Esophagus squamous epithelium (tissue), 5 donors: Measurements from ENCODE around the gene OR10AD1. TPM values are rescaled to one million over a fixed set of nuclear protein-coding genes. Genes with fewer than 3 reads are reported as not detected.
"Not testable (repeated sequence)": the region's sequence is repeated elsewhere in the genome, so short reads cannot be mapped to it uniquely, and the experiment has no call there.

Experiments used
- DNase-seq: peaks from one replicate; lab custom pipeline; 2025; lab: John Stamatoyannopoulos, UW
- H3K27ac ChIP-seq, 4 donors: fragments of 200-600 bp; sonication (generic); one replicate each; pipeline ENCODE4 v1.5.1; 2016 to 2019; ENCODE audit warnings: mild to moderate bottlenecking in 1 of 4
- H3K27me3 ChIP-seq, 4 donors: fragments of 200-600 bp; sonication (generic); 1 replicate in 3 of 4; 2 replicates in 1 of 4; pipeline versions ENCODE4 v1.5.1 to v1.6.0; 2017 to 2021; ENCODE audit warnings: antibody characterized with exemption in 1 of 4
- H3K36me3 ChIP-seq, 3 donors: fragments of 200-600 bp; sonication (generic); one replicate each; pipeline ENCODE4 v1.5.1; 2016 to 2019
- H3K4me1 ChIP-seq, 3 donors: fragments of 200-600 bp; sonication (generic); one replicate each; pipeline ENCODE4 v1.5.1; 2017 to 2019
- H3K4me3 ChIP-seq, 4 donors: fragments of 200-600 bp; sonication (generic); 1 replicate in 3 of 4; 2 replicates in 1 of 4; pipeline ENCODE4 v1.5.1; 2016 to 2019; ENCODE audit warnings: mild to moderate bottlenecking in 2 of 4, moderate library complexity in 1 of 4
- H3K9me3 ChIP-seq, 3 donors: fragments of 200-600 bp; sonication (generic); one replicate each; pipeline ENCODE4 v1.5.1; 2016 to 2019
- POLR2A ChIP-seq, 4 donors: fragments of 450-650 bp; IDR thresholded peaks; one replicate each; pipeline ENCODE4 v1.6.1; 2017; ENCODE audit warnings: antibody characterized with exemption in 4 of 4, mild to moderate bottlenecking in 4 of 4, moderate library complexity in 3 of 4
- WGBS, 2 donors: methylation state at CpG; one replicate each; pipeline ENCODE4 v1.1.5; 2018; 5-methylcytosine and 5-hydroxymethylcytosine counted together
- intact Hi-C: fragments of 100-400 bp; cut with DNase I; formaldehyde crosslinking; loops from one replicate; pipeline ENCODE4 v1.15.0; 2022
- total RNA-seq, 4 donors: library from RNA; depleted of rRNA; stranded (reverse); fragments of >200 nt; gene quantifications; one replicate each; pipeline ENCODE4 v1.1.0, GENCODE V29; 2016
- TF ChIP-seq, protein P1 (sequence below), 6 experiments: fragments of 450-650 bp in 4 of 6; fragments of 200-600 bp in 2 of 6; sonication (generic) in 2 of 6; IDR thresholded peaks; one replicate each; pipeline ENCODE4 v1.5.1; 2016 to 2019; ENCODE audit warnings: antibody characterized with exemption in 6 of 6, mild to moderate bottlenecking in 4 of 6, moderate library complexity in 4 of 6
- donor health status: DM: yes; HTN: yes; CAD: no.

The OR10AD1 gene, protein sequence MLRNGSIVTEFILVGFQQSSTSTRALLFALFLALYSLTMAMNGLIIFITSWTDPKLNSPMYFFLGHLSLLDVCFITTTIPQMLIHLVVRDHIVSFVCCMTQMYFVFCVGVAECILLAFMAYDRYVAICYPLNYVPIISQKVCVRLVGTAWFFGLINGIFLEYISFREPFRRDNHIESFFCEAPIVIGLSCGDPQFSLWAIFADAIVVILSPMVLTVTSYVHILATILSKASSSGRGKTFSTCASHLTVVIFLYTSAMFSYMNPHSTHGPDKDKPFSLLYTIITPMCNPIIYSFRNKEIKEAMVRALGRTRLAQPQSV
- not detected for total RNA-seq

DNA sequence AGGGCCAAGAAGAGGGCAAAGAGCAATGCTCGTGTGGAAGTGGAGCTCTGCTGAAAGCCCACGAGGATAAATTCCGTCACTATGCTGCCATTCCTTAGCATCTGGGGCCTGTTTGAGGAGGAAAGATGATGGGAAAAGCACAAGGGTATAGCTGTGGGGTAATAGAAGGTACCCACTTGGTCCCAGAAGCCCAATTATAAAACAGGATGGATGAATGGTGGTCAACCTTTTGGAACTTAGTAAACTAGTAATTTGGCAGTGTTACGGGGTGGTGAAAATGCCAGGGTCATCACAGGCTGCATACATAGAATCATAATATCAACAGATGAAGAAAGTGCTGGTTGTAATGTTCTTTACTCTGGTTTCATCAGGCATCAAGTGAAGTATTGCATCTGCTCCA lies at the start of gene OR10AD1:
Gene OR10AD1 (minus strand): TSS at position 101 of the 400 bp plus-strand sequence. CDS start 0 bp downstream, at position 101.
- H3K27me3 ChIP-seq: no peaks in the 10 kb centered on the region
- DNase-seq: no peak
- H3K36me3 ChIP-seq: peaks cover 0 to 6% (median 0%) of the 10 kb centered on the region in 3 donors
- H3K27ac ChIP-seq: no peak within 1 kb of the TSS
- intact Hi-C loops: no loop called here
- 87 to 88% methylated on average over 4 of the region's 4 CpGs for WGBS, 2 donors
- TF ChIP-seq POLR2A (IDR thresholded peaks at IDR 0.05): no peak
- H3K4me1 ChIP-seq: peaks cover 0 to 25% (median 3%) of the 10 kb centered on the region in 3 donors
- no peak within 1 kb of the TSS for H3K4me3 ChIP-seq
- peaks cover 0 to 44% (median 19%) of the 10 kb centered on the region in 3 donors for H3K9me3 ChIP-seq

DNA sequence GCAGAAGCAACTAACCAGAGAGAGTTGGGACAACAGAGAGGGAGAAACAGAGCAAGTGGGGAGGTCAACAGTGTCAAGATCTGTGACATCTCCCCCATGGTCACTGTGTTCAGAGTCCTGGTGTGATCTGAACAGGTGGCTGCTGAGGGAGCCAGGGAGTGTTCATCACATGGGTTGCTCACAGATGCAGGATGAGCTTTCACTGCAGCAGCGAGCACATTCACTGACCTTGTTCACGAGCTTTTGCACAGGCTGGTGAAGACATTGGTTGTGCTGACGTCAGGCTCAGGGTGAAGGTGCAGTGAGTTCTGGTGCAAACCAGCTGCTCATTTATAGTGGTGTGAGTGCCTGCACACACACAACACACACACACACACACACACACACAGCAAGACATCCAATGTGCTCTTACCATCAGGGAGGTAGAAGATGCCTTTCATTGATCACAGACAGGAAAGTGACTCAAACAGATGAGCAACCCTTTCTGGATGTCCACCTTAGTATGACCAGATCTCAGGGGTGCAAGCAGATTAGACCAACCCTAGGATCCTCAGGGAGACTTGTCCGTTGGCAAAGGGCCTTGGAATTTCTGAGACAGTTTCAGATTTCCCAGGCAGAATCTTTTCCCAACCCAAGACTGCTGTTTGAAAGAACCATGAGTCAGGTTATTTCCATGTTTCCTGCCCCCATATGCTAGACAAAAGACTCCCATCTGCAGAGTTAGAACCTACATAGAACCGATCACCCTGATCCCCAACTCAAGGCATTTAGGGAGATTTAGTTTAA lies 44.3 kb upstream of the OR10AD1 start:
- Histone ChIP-seq H3K27me3 (peaks cover 0 to 12% (median 0%) of the 10 kb centered on the region in 4 donors), H3K27ac (no peak overlapping the region), H3K4me1 (no peaks in the 10 kb centered on the region), H3K36me3 (no peaks in the 10 kb centered on the region), H3K9me3 (peaks cover 0 to 3% (median 0%) of the 10 kb centered on the region in 3 donors), H3K4me3 (no peak overlapping the region)
- WGBS, 2 donors: 74 to 100% methylated on average over 2 to 4 of the region's 5 CpGs
- intact Hi-C loops: no loop called here
- TF ChIP-seq, protein P1, sequence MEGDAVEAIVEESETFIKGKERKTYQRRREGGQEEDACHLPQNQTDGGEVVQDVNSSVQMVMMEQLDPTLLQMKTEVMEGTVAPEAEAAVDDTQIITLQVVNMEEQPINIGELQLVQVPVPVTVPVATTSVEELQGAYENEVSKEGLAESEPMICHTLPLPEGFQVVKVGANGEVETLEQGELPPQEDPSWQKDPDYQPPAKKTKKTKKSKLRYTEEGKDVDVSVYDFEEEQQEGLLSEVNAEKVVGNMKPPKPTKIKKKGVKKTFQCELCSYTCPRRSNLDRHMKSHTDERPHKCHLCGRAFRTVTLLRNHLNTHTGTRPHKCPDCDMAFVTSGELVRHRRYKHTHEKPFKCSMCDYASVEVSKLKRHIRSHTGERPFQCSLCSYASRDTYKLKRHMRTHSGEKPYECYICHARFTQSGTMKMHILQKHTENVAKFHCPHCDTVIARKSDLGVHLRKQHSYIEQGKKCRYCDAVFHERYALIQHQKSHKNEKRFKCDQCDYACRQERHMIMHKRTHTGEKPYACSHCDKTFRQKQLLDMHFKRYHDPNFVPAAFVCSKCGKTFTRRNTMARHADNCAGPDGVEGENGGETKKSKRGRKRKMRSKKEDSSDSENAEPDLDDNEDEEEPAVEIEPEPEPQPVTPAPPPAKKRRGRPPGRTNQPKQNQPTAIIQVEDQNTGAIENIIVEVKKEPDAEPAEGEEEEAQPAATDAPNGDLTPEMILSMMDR (IDR thresholded peaks at IDR 0.05): no peak
- DNase-seq: no peak

DNA sequence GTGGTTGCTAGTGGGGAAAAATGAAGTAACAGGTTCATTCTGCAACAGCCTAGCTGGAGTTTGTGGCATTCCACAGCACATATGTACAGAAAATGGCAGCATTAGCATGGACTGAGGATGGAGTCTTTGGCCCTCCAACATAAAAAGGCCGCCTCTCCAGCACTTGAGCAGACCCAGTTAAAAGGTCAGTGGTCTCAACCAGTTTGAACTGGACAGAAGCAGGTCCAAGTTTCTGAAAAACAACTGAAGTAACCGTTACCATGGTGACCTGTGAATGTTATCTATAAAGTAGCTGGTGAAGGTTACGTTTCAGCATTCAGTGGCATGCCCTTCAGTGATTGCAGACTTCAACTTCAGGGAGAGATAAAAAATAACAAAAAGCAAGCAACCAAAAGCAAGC lies 34.1 kb upstream of the OR10AD1 start:
- TF ChIP-seq, protein P1 (IDR thresholded peaks at IDR 0.05): no peak
- TF ChIP-seq POLR2A (IDR thresholded peaks at IDR 0.05): no peak
- Histone ChIP-seq H3K4me1 (no peaks in the 10 kb centered on the region), H3K36me3 (no peaks in the 10 kb centered on the region), H3K4me3 (no peak overlapping the region), H3K27ac (no peak overlapping the region), H3K27me3 (no peaks in the 10 kb centered on the region), H3K9me3 (peaks cover 0 to 5% (median 5%) of the 10 kb centered on the region in 3 donors)
- DNase-seq: no peak
- WGBS, 2 donors: 54 to 58% methylated on average over 3 of the region's 3 CpGs
- intact Hi-C loops: no loop called here

DNA sequence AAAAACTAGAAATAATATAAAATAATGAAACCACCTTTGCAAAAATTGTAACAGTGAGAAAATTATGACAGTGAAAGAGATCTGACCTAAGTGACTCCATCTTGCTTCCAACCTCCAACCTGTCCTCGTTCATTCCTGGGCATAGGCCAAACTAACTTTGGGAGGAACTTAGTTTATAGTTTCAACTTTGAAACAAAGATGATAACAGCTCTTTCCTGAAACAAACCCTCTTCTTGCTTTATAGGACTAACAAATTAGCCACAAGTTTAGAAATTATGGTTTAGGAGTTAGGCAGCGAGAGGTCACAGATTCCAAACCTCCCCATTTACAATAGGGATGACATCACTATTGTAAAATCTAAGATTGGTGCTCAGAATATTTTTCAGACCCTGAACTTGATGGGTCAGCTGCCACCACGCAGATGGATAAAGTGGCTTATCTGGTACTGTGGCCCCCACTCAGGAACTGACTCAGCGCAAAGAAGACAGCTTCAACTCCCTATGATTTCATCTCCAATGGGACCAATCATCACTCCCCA lies 32.8 kb upstream of the OR10AD1 start:
- Histone ChIP-seq H3K9me3 (no peaks in the 10 kb centered on the region), H3K27ac (no peak overlapping the region), H3K27me3 (no peaks in the 10 kb centered on the region), H3K4me3 (no peak overlapping the region), H3K36me3 (no peaks in the 10 kb centered on the region), H3K4me1 (no peaks in the 10 kb centered on the region)
- no peak for TF ChIP-seq POLR2A (IDR thresholded peaks at IDR 0.05)
- TF ChIP-seq, protein P1 (IDR thresholded peaks at IDR 0.05): no peak
- intact Hi-C loops: no loop called here
- DNase-seq: no peak
- WGBS, 2 donors: 76 to 83% methylated on average over 4 of the region's 4 CpGs

DNA sequence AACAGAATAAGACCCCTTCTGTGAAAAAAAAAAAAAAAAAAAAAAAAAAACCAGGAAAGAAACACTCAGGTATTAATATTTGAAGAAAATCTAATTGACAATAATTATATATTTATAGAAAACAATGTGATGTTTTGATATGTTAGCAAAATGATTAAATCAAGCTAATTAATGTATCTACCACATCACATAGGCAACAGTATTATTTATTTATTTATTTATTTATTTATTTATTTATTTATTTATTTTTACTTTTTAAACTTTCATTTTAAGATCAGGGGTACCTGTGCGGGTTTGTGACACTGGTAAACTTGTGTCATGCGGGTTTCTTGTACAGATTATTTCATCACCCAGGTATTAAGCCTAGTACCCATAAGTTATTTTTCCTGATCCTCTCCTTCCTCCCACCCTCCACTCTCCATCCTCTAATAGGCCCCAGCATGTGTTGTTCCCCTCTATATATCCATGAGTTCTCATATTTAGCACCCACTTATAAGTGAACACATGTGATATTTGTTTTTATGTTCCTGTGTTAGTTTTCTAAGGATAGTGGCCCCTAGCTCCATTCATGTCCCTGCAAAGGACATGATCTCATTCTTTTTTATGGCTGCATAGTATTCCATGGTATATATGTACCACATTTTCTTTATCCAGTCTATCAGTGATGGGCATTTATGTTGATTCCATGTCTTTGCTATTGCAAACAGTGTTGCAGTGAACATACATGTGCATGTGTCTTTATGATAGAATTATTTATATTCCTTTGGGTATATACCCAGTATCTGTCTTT lies 28.3 kb upstream of the OR10AD1 start:
- H3K4me3 ChIP-seq, H3K27me3 ChIP-seq, H3K9me3 ChIP-seq, H3K36me3 ChIP-seq, intact Hi-C loops, H3K27ac ChIP-seq, DNase-seq, H3K4me1 ChIP-seq: not testable (repeated sequence)
- 94 to 96% methylated on average over 2 of the region's 2 CpGs for WGBS, 2 donors

DNA sequence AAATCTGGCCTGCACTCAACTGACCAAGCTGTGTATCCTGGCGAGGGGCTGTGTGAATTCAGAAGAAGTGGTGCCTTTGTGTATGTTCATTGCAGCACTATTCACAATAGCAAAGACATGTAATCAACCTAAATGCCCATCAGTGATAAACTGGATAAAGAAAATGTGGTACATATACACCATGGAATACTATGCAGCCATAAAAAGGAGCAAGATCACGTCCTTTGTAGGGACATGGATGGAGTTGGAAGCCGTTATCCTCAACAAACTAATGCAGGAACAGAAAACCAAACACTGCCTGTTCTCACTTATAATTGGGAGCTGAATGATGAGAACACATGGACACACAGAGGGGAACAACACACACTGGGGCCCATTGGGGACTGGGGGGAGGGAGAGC lies 21.4 kb upstream of the OR10AD1 start:
- intact Hi-C loops, H3K4me1 ChIP-seq, H3K9me3 ChIP-seq, H3K36me3 ChIP-seq, DNase-seq, H3K4me3 ChIP-seq, H3K27ac ChIP-seq: not testable (repeated sequence)
- 69 to 75% methylated on average over 3 of the region's 3 CpGs for WGBS, 2 donors
- H3K27me3 ChIP-seq: peaks cover 0 to 23% (median 0%) of the 10 kb centered on the region in 4 donors
